NCI-H2107 treated with DMSO at 0.1 percent for 48 hours (cell line): Measurements from ENCODE around the gene LRRN3.

Experiments
- DNase-seq: peaks from one replicate; lab custom pipeline; 2025; ENCODE audit not compliant: unreplicated experiment; lab: John Stamatoyannopoulos, UW

The LRRN3 gene

DNA sequence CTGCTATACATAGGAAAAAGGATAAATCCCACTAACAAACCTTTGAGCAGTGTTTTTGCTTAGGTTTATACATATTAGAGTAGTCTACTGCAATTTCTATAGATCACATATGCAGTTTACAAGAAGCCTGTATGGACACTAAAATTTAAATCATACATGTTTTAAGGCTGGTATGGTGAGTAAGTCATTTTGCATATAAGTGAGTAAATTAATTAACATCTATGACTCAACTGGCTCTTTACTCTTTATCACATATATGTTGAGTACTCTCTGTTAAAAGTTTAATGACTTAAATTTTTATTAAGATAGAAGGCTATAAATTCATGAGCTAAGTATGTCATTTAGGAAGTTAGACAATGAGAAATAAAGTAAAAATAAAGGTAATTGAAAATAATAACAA, 69.4 kb downstream of the LRRN3 start:
- no peak for DNase-seq

GRCh38 chr7:111162692-111163091, 71.8 kb downstream of the LRRN3 start:
- no peak for DNase-seq

- DNase-seq, result no peak
These were observed 73.5 kb downstream of the LRRN3 start for GRCh38 chr7:111164442-111164841.

GRCh38 chr7:111168182-111168581, 77.3 kb downstream of the LRRN3 start:
- peak; percentile 93 for DNase-seq

GRCh38 chr7:111172564-111173257, 81.8 kb downstream of the LRRN3 start:
- no peak for DNase-seq

DNA sequence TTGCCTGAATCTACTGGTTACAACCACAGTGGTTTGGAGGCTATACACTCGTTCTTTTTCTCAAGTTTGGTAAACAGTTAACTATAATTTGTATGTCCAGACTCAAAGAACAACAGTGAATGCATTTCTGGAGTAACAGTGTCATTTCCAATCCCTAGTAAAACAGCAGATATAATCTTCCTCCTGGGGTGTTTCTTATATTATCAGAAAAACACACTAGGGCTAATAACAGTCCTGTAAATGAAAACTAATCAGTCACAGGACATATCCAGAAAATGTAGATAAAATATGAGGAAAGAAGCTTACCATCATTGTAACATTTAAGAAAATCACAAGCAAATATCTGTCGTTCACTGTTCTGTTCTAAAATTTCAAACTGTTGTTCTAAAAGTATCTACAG, 82.6 kb downstream of the LRRN3 start:
- no peak for DNase-seq

DNA sequence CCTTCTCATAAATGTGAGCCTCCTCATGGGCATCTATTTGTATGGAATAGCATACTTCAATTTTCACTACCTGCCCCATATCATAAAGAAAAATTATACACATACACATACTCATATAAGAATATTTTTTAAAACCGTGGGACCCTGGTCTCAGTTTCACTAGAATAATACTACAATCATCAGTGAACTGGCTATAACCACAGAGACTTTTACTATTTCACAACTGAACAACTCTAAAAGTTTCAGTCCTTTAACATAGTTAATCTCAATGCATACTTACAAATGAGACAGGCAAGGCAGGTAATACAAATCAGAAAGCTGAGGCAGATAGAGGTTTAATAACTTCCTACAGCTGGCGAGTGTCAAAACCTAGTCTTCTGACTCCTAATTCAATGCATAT, 83.1 kb downstream of the LRRN3 start:
- no peak for DNase-seq

DNA sequence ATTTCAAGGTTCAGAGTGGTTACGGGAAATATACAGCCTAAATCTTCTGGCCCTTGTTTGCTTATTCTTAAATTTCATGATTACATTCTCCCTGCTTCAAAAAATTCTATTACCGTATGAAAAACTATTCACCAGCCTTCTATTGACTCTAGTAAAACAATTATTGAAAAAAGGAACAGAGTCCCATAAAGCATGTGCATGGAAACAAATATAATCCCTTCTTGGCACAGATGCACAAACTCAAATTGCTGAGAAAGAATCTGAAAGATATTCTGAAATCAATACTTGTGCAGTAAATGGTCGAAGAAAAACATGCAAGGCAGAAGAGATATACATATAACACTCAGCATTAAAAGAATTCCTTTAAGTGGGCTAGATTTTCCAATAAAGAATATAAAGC, 83.6 kb downstream of the LRRN3 start:
- DNase-seq, result no peak
